Caco-2 (cell line): ENCODE measurements around the gene CR1. TPM values are rescaled to one million over a fixed set of nuclear protein-coding genes. Genes with fewer than 3 reads are reported as not detected.

ENCODE experiments used
- BruUV-seq: library from RNA; stranded (reverse); fragments of 400-500 nt; replicated peaks from 2 replicates; lab custom pipeline; 2021; lab: Mats Ljungman, UMichigan
- CTCF ChIA-PET: fragments of 300-600 bp; sonication (Branson Sonifier 250); formaldehyde crosslinking; loops from one replicate; lab custom pipeline; 2022; ENCODE audit warnings: antibody characterized with exemption; lab: Charles Lee
- POLR2A ChIA-PET: fragments of 300-600 bp; sonication (Branson Sonifier 250); formaldehyde crosslinking; loops from one replicate; lab custom pipeline; 2022; ENCODE audit warnings: antibody characterized with exemption; lab: Charles Lee
- DNase-seq, 2 experiments: peaks; one replicate each; pipeline versions ENCODE4 v3.0.0 to v3.0.0-alpha.2; 2020 to 2022
- H3K27me3 ChIP-seq: replicated peaks from 2 replicates; pipeline ENCODE4 v1.6.0; 2011; ENCODE audit warnings: low read length; ENCODE audit not compliant: control insufficient read depth, insufficient read depth
- H3K36me3 ChIP-seq: 2 replicates; pipeline ENCODE4 v1.5.1; 2011; ENCODE audit warnings: low read length; ENCODE audit not compliant: control insufficient read depth, insufficient read depth
- H3K4me1 ChIP-seq: fragments of 250-450 bp; sonication (Bioruptor Pico); 2 replicates; pipeline ENCODE4 v1.5.1; 2020; ENCODE audit warnings: mild to moderate bottlenecking
- H3K4me3 ChIP-seq: 2 replicates; pipeline ENCODE4 v1.5.1; 2011; ENCODE audit warnings: low read depth, mild to moderate bottlenecking, control low read depth, low read length
- H3K9me3 ChIP-seq: fragments of 250-450 bp; sonication (Bioruptor Pico); 2 replicates; pipeline ENCODE4 v1.5.1; 2020; ENCODE audit warnings: mild to moderate bottlenecking, moderate library complexity
- H3K27ac Mint-ChIP-seq: one replicate; pipeline ENCODE4 v1.8.0; 2022; ENCODE audit warnings: mixed read lengths; ENCODE audit not compliant: unreplicated experiment
- H3K27me3 Mint-ChIP-seq: one replicate; pipeline ENCODE4 v1.8.0; 2022; ENCODE audit warnings: mixed read lengths; ENCODE audit not compliant: insufficient read depth, unreplicated experiment
- H3K36me3 Mint-ChIP-seq: one replicate; pipeline ENCODE4 v1.8.0; 2022; ENCODE audit warnings: mild to moderate bottlenecking, mixed read lengths; ENCODE audit not compliant: insufficient read depth, unreplicated experiment
- H3K4me1 Mint-ChIP-seq: one replicate; pipeline ENCODE4 v1.8.0; 2022; ENCODE audit warnings: low read depth, mixed read lengths; ENCODE audit not compliant: unreplicated experiment
- H3K4me3 Mint-ChIP-seq: one replicate; pipeline ENCODE4 v1.8.0; 2022; ENCODE audit warnings: mild to moderate bottlenecking, moderate library complexity, mixed read lengths; ENCODE audit not compliant: unreplicated experiment
- H3K9me3 Mint-ChIP-seq: one replicate; pipeline ENCODE4 v1.8.0; 2022; ENCODE audit warnings: mixed read lengths; ENCODE audit not compliant: unreplicated experiment
- intact Hi-C: fragments of 100-400 bp; cut with micrococcal nuclease; formaldehyde crosslinking; loops from one replicate; pipeline ENCODE4 v1.10.0; 2022; ENCODE audit not compliant: unreplicated experiment
- total RNA-seq: library from RNA; stranded (reverse); gene quantifications from 2 replicates; pipeline ENCODE4 v1.2.3, GENCODE V29; 2022
- TF ChIP-seq, protein P1 (sequence below), 2 experiments: fragments of 200-600 bp in 1 of 2; IDR thresholded peaks; 1 replicate in 1 of 2; 2 replicates in 1 of 2; pipeline versions ENCODE4 v1.5.1 to v1.8.0; 2011 to 2022; ENCODE audit warnings: antibody characterized with exemption in 1 of 2, control low read depth in 1 of 2, inconsistent platforms in 1 of 2, low read depth in 1 of 2, low read length in 1 of 2, mild to moderate bottlenecking in 1 of 2, moderate library complexity in 1 of 2; ENCODE audit not compliant: insufficient read depth in 1 of 2, severe bottlenecking in 1 of 2, unreplicated experiment in 1 of 2

Gene CR1
- total RNA-seq, 1 experiment from 2014 or later, result not detected

GRCh38 chr1:207666342-207666741 is 170.4 kb downstream of the CR1 start:
- Mint-ChIP-seq H3K27ac (no peak overlapping the region), H3K36me3 (no peaks in the 10 kb centered on the region), H3K27me3 (peaks cover 5% of the 10 kb centered on the region), H3K9me3 (peaks cover 16% of the 10 kb centered on the region), H3K4me1 (no peaks in the 10 kb centered on the region), H3K4me3 (no peak overlapping the region)
- ChIA-PET CTCF (interaction anchor here (1.0 kb wide), 1 partner anchor 46 kb away, joined by 4 read pairs; no protein-coding TSS in a partner anchor), POLR2A (no interaction called here)
- H3K9me3 ChIP-seq, result no peaks in the 10 kb centered on the region
- no peaks in the 10 kb centered on the region for H3K4me1 ChIP-seq
- no peak for DNase-seq
- H3K27me3 ChIP-seq, result no peaks in the 10 kb centered on the region
- TF ChIP-seq, protein P1, sequence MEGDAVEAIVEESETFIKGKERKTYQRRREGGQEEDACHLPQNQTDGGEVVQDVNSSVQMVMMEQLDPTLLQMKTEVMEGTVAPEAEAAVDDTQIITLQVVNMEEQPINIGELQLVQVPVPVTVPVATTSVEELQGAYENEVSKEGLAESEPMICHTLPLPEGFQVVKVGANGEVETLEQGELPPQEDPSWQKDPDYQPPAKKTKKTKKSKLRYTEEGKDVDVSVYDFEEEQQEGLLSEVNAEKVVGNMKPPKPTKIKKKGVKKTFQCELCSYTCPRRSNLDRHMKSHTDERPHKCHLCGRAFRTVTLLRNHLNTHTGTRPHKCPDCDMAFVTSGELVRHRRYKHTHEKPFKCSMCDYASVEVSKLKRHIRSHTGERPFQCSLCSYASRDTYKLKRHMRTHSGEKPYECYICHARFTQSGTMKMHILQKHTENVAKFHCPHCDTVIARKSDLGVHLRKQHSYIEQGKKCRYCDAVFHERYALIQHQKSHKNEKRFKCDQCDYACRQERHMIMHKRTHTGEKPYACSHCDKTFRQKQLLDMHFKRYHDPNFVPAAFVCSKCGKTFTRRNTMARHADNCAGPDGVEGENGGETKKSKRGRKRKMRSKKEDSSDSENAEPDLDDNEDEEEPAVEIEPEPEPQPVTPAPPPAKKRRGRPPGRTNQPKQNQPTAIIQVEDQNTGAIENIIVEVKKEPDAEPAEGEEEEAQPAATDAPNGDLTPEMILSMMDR (IDR thresholded peaks at IDR 0.05; ENCODE audit: insufficient read depth in 1 of 2, low read depth in 1 of 2, low read length in 1 of 2, severe bottlenecking in 1 of 2, unreplicated experiment in 1 of 2), result no peak
- no TSS peak for BruUV-seq
- H3K4me3 ChIP-seq, result no peak overlapping the region
- intact Hi-C loops, result no loop called here
- H3K36me3 ChIP-seq, result no peaks in the 10 kb centered on the region

GRCh38 chr1:207669528-207670009 is 173.6 kb downstream of the CR1 start:
- no peaks in the 10 kb centered on the region for H3K27me3 ChIP-seq
- H3K4me3 ChIP-seq, result no peak overlapping the region
- no peaks in the 10 kb centered on the region for H3K4me1 ChIP-seq
- CTCF ChIA-PET, result no interaction called here
- no peak for DNase-seq
- no peaks in the 10 kb centered on the region for H3K36me3 ChIP-seq
- POLR2A ChIA-PET, result no interaction called here
- intact Hi-C loops, result no loop called here
- no peak overlapping the region for H3K4me3 Mint-ChIP-seq
- peaks cover 16% of the 10 kb centered on the region for H3K9me3 Mint-ChIP-seq
- no peaks in the 10 kb centered on the region for H3K36me3 Mint-ChIP-seq
- TF ChIP-seq, protein P1 (IDR thresholded peaks at IDR 0.05; ENCODE audit: insufficient read depth in 1 of 2, low read depth in 1 of 2, low read length in 1 of 2, severe bottlenecking in 1 of 2, unreplicated experiment in 1 of 2), result no peak
- H3K9me3 ChIP-seq, result no peaks in the 10 kb centered on the region
- H3K27me3 Mint-ChIP-seq, result peaks cover under 1% of the 10 kb centered on the region
- no TSS peak for BruUV-seq
- no peak overlapping the region for H3K27ac Mint-ChIP-seq
- H3K4me1 Mint-ChIP-seq, result no peaks in the 10 kb centered on the region

DNA sequence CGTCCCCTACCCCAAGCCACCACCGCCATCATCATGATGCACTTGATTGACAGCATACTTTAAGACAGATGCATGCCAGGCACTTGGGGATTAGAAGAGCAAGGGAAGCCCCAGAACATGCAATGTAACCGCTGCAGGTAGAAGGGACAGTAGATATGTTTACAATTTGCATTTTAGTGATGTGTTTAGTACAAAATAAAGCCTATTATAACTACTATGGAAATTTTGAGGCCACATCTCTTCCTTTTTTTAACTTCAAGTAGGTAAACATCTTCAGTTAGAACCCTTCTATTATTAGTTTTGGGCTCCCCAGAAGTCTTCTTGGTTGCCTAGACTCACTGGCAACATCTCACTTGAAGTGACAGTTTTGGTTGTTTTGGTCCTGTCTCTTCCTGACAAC is 174.2 kb downstream of the CR1 start:
- BruUV-seq, result no TSS peak
- no peaks in the 10 kb centered on the region for H3K9me3 ChIP-seq
- intact Hi-C loops, result no loop called here
- Mint-ChIP-seq H3K4me1 (no peaks in the 10 kb centered on the region), H3K4me3 (no peak overlapping the region), H3K9me3 (peaks cover 16% of the 10 kb centered on the region), H3K36me3 (no peaks in the 10 kb centered on the region), H3K27me3 (no peaks in the 10 kb centered on the region), H3K27ac (no peak overlapping the region)
- ChIA-PET CTCF (no interaction called here), POLR2A (no interaction called here)
- no peaks in the 10 kb centered on the region for H3K4me1 ChIP-seq
- no peaks in the 10 kb centered on the region for H3K36me3 ChIP-seq
- no peak overlapping the region for H3K4me3 ChIP-seq
- no peak for DNase-seq
- TF ChIP-seq, protein P1 (IDR thresholded peaks at IDR 0.05; ENCODE audit: insufficient read depth in 1 of 2, low read depth in 1 of 2, low read length in 1 of 2, severe bottlenecking in 1 of 2, unreplicated experiment in 1 of 2), result no peak
- no peaks in the 10 kb centered on the region for H3K27me3 ChIP-seq
